GM18870 (cell line): ENCODE results near the gene ARHGAP44.

Source experiments
- ATAC-seq: cut with Tn5 transposase; IDR thresholded peaks from one replicate; pipeline ENCODE4 v1.9.1; 2021; ENCODE audit warnings: moderate library complexity; ENCODE audit not compliant: unreplicated experiment

The ARHGAP44 gene

GRCh38 chr17:12896180-12896785, 107.0 kb downstream of the ARHGAP44 start:
- no peak for ATAC-seq

GRCh38 chr17:12898110-12898509, 108.8 kb downstream of the ARHGAP44 start:
- no peak for ATAC-seq

DNA sequence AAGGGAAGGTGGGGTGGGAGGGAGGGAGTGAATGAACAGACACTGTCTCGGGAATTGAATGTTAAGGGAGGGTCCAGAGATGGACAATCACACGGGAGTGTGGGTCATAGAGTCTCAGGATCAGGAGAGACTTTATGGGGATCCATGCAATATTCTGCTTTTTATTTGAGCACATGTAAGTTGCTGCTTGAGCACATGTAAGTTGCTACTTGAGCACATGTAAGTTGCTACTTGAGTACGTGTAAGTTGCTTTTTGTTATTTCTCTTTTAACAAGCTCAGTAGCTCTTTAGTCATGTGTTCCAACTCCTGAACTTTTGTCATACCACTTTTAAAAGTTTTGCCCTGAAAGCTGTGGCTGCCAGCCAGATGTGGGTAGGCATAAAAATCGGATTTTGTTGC, 110.3 kb downstream of the ARHGAP44 start:
- no peak for ATAC-seq

DNA sequence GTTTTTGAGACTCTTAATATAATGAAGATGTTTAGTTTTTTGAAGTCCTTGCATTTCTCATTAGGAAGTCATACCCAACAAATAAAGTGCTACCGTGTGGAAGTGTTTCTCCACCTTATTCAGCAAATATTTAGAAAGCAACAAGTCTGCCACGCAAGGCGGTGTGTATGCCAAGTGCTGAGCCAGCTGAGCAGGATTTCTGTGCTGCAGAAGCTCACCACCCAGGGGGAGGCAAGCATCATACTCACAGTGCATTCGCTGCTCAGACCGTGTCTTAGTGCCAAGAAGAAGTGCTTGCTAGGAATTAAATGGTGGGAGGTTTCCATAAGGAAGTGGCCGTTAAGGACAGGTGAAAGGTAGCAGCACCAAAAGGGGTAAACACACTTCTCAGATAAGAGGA, 111.2 kb downstream of the ARHGAP44 start:
- ATAC-seq: no peak

GRCh38 chr17:12902046-12902445, 112.7 kb downstream of the ARHGAP44 start:
- ATAC-seq: no peak

GRCh38 chr17:12907477-12907876, 118.2 kb downstream of the ARHGAP44 start:
- no peak for ATAC-seq

DNA sequence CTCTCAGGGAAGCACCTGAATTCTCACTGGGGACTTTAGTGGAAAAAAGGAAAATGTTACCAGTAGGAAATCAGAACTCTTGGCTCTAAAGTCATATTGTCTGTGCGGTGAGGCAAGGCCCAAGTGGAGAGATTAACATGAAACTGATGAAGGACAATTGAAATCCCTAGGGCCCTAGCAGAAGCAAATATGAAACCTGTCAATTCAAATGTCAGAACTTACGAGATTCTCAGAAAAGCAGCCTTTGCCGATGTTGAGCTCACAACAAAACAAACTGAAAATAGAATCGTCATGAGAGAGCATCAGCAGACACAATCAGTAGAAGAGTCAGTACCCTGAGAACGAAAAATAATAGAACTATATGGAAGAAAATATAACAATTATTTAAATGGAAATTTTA, 119.7 kb downstream of the ARHGAP44 start:
- no peak for ATAC-seq

GRCh38 chr17:12909511-12909910, 120.2 kb downstream of the ARHGAP44 start:
- no peak for ATAC-seq

DNA sequence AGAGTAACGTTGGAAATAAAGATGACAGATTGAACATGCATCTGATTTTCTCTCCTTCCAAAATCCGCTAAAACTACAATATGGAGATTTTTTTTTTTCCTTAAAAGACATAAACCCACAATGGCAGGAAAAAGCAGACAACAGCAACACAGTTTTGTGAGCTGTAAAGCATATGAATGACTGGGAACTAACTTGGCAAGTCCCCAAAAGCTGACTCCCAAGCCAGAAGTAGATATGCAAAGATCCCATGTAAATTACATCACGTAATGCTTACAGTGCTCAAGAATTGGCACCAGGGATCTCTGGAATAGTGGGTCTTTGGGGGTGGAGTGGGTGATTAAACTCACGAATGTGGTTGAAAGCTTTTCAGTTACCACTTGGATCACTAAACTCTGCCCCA, 121.9 kb downstream of the ARHGAP44 start:
- no peak for ATAC-seq

GRCh38 chr17:12917399-12917798, 128.1 kb downstream of the ARHGAP44 start:
- no peak for ATAC-seq

DNA sequence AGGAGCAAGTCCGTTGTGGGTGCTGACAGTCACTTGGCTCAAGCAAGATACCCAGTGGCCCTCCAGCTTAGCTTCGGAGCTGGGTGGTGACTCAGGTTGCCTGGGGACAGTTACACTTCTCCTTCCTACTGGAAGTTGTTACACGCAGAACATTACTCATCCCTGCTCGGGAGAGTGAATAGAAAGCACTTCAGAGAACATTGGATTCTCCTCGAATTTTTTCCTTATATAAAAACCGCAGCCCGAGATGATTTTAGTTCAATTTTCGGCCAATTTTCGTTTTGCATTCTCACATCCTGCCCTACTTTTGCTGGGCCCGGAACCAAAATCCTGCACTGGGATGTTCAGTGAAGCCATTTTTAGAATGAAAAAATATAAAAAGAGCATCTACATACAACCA, 128.8 kb downstream of the ARHGAP44 start:
- ATAC-seq: no peak

DNA sequence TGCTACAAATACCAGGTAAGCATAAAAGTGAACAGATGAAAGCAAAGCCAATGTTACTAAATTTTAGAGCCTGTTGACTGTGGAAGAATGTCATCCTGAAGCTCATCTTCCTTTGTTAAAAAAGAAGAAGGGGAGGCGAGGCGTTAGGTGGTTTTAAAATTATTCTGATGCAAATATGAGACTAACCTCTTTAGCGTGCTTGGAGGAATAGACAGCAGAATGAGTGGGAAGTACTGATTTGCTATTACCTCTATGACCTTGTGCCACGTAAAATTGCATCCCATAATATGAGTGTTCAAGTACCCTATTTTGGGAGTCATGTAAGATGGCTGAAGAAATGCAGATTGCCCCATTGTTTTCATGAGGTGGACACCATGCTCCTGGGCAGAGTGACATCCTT, 132.8 kb downstream of the ARHGAP44 start:
- ATAC-seq: no peak

GRCh38 chr17:12924614-12925013, 135.3 kb downstream of the ARHGAP44 start:
- no peak for ATAC-seq

- ATAC-seq: no peak
These were observed 137.7 kb downstream of the ARHGAP44 start for GRCh38 chr17:12927001-12927400.

- no peak for ATAC-seq
These were observed 138.5 kb downstream of the ARHGAP44 start for GRCh38 chr17:12927541-12928425.

GRCh38 chr17:12928736-12929135, 139.4 kb downstream of the ARHGAP44 start:
- ATAC-seq: no peak

DNA sequence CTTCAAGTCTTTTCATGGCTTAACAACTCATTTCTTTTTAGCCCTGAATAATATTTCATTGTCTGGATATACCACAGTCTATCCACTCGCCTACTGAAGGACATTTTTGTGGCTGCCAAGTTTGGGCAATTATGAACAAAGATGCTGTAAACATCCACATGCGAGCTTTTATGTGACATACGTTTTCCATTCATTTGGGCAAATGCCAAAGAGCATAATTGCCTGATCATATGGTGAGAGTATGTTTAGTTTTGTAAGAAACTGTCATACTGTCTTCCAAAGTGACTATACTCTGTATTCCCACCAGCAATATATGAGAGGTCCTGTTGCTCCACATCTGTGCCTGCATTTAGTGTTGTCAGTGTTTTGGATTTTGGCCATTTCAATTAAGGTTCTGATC, 147.2 kb downstream of the ARHGAP44 start:
- no peak for ATAC-seq

DNA sequence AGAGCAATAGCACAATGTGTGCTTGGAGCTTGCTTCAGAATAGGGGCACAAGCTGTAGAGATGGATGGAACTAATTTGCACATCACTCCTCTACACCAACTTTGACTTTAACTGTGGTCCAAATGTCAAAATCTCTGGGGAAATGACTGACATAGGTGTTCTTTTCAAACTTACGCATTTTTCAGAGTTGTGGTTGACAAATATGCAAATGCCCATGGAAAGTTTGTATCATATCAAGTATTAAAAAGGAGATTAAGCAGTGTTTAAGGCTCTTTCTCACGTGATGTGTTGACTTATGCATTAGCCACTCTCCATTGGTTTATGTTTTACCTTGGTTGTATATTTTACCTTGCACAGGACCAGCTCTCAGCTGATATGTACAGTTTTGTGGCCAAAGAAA, 151.4 kb downstream of the ARHGAP44 start:
- no peak for ATAC-seq

DNA sequence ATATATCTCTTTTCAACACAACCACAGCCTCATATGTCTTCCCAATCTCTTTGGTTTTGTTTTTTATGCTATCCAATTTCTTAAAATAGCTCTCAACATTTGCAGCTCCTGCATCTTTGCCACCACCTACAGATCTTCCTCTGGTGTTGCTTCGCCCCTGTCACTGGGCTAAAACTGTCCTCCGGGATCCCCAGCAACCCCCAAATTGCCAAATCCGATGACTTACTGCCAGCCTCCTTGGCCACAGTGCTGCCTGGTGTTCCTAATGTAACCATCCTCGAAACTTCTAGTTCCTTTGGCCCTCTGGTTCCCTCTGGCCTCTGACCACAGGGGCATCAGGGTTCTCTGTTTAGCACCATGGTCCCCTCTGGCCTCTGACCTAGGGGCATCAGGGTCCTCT, 157.7 kb downstream of the ARHGAP44 start:
- no peak for ATAC-seq

GRCh38 chr17:12952012-12952411, 162.7 kb downstream of the ARHGAP44 start:
- no peak for ATAC-seq

- no peak for ATAC-seq
These were observed 163.9 kb downstream of the ARHGAP44 start for GRCh38 chr17:12953156-12953555.

- ATAC-seq: no peak
These were observed 166.2 kb downstream of the ARHGAP44 start for GRCh38 chr17:12955521-12955920.
